Ectodermal cell (in vitro differentiated cells): ENCODE data around the gene CDC42EP4.

Experiments used
- H3K27ac ChIP-seq: 2 replicates; pipeline ENCODE4 v1.7.0; 2013; ENCODE audit warnings: mild to moderate bottlenecking, low read depth, low read length; ENCODE audit not compliant: insufficient read depth, poor library complexity, severe bottlenecking
- H3K27me3 ChIP-seq: 2 replicates; pipeline ENCODE4 v1.7.0; 2013; ENCODE audit warnings: mild to moderate bottlenecking, low read length; ENCODE audit not compliant: insufficient read depth, control insufficient read depth, poor library complexity, severe bottlenecking
- H3K36me3 ChIP-seq: one replicate; pipeline ENCODE4 v1.7.0; 2013; ENCODE audit warnings: low read length; ENCODE audit not compliant: control insufficient read depth, insufficient read depth
- H3K4me1 ChIP-seq: one replicate; pipeline ENCODE4 v1.7.0; 2013; ENCODE audit warnings: low read length; ENCODE audit not compliant: control insufficient read depth, insufficient read depth
- H3K4me3 ChIP-seq: 2 replicates; pipeline ENCODE4 v1.7.0; 2013; ENCODE audit warnings: low read depth, low read length, control low read depth; ENCODE audit not compliant: insufficient read depth
- H3K9me3 ChIP-seq: 2 replicates; pipeline ENCODE4 v1.7.0; 2013; ENCODE audit warnings: mild to moderate bottlenecking, low read length, moderate library complexity; ENCODE audit not compliant: control insufficient read depth
- WGBS, 2 experiments: methylation state at CpG; one replicate each; pipeline ENCODE4 v1.1.7; 2013; ENCODE audit warnings: missing lambda C conversion rate in 2 of 2; 5-methylcytosine and 5-hydroxymethylcytosine counted together

The CDC42EP4 gene

GRCh38 chr17:73343168-73343634, 31.4 kb upstream of the CDC42EP4 start:
- Histone ChIP-seq H3K4me1 (peaks cover 39% of the 10 kb centered on the region), H3K9me3 (no peaks in the 10 kb centered on the region), H3K27ac (peak overlapping the region; percentile 93), H3K27me3 (no peaks in the 10 kb centered on the region), H3K36me3 (peaks cover 10% of the 10 kb centered on the region), H3K4me3 (no peak overlapping the region)
- WGBS, 2 experiments = 1 to 2% methylated on average over 17 of the region's 17 CpGs

GRCh38 chr17:73342541-73343167, 30.9 kb upstream of the CDC42EP4 start:
- WGBS, 2 experiments = 9 to 11% methylated on average over 7 of the region's 7 CpGs
- Histone ChIP-seq H3K4me3 (no peak overlapping the region), H3K9me3 (no peaks in the 10 kb centered on the region), H3K36me3 (peaks cover 6% of the 10 kb centered on the region), H3K4me1 (peaks cover 43% of the 10 kb centered on the region), H3K27ac (peak overlapping the region; percentile 93), H3K27me3 (no peaks in the 10 kb centered on the region)

DNA sequence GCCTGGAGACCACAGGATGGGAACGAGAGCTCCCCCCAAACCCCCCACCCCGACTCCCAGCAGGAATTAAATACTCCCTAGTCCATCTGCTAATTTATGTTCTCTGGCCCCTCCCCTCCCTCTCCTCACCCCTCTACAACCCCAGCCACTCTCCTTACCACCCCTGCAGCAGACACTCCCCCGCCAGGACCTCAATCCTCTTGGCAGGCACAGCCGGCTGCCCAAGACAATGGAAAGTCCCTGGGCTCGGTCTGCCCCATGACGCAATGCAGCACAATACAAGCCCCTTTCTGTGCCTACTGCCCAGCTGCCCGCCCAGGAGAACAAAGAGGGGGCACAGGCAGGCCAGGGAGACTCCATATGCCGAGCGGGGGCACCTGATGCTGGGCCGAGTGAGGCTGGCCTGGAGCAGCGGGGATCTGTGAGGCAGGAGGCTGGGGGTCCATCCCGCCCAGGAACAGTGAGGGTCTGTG, 30.3 kb upstream of the CDC42EP4 start:
- Histone ChIP-seq H3K4me3 (no peak overlapping the region), H3K36me3 (peaks cover 7% of the 10 kb centered on the region), H3K27ac (peak overlapping the region; percentile 93), H3K9me3 (no peaks in the 10 kb centered on the region), H3K27me3 (no peaks in the 10 kb centered on the region), H3K4me1 (peaks cover 48% of the 10 kb centered on the region)
- WGBS, 2 experiments = 6 to 7% methylated on average over 12 of the region's 12 CpGs

GRCh38 chr17:73341350-73342049, 29.7 kb upstream of the CDC42EP4 start:
- peak overlapping the region; percentile 93 for H3K27ac ChIP-seq
- 47 to 49% methylated on average over 15 of the region's 15 CpGs for WGBS, 2 experiments
- peaks cover 48% of the 10 kb centered on the region for H3K4me1 ChIP-seq
- H3K27me3 ChIP-seq = no peaks in the 10 kb centered on the region
- no peak overlapping the region for H3K4me3 ChIP-seq
- H3K36me3 ChIP-seq = peaks cover 7% of the 10 kb centered on the region
- no peaks in the 10 kb centered on the region for H3K9me3 ChIP-seq

GRCh38 chr17:73340093-73340596, 28.3 kb upstream of the CDC42EP4 start:
- WGBS, 2 experiments = 93 to 96% methylated on average over 7 of the region's 7 CpGs
- Histone ChIP-seq H3K4me1 (peaks cover 48% of the 10 kb centered on the region), H3K27me3 (no peaks in the 10 kb centered on the region), H3K36me3 (peaks cover 7% of the 10 kb centered on the region), H3K27ac (no peak overlapping the region), H3K9me3 (no peaks in the 10 kb centered on the region), H3K4me3 (no peak overlapping the region)

- no peak overlapping the region for H3K4me3 ChIP-seq
- H3K4me1 ChIP-seq = peaks cover 37% of the 10 kb centered on the region
- H3K27ac ChIP-seq = no peak overlapping the region
- H3K27me3 ChIP-seq = no peaks in the 10 kb centered on the region
- WGBS, 2 experiments = 94 to 95% methylated on average over 22 of the region's 22 CpGs
- peaks cover 7% of the 10 kb centered on the region for H3K36me3 ChIP-seq
- no peaks in the 10 kb centered on the region for H3K9me3 ChIP-seq
Observed at GRCh38 chr17:73338566-73339197, 26.9 kb upstream of the CDC42EP4 start.

DNA sequence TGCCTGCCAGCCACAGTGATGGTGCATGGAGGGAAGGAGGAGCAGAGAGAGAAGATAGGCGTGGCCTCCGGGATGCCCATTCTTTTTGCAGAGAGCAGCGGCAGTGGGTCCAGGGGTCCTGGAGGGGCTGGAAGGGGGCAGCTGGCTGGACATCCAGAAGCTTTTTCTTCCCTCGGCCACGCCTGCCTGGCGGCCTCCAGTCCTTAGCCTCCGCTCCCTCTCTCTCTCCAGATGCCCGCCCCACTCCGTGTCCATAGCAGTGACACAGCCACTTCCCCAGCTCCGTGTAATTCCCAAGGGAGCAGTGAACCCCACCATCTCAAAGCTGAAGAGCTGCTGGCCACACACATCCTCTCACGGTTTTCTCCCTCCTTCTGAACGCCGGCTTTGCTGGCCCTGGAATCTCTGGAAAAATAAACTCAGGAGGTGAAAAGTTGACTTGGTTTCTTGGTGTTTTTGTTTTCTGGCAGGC, 26.3 kb upstream of the CDC42EP4 start:
- Histone ChIP-seq H3K27me3 (no peaks in the 10 kb centered on the region), H3K27ac (no peak overlapping the region), H3K4me1 (peaks cover 32% of the 10 kb centered on the region), H3K9me3 (no peaks in the 10 kb centered on the region), H3K4me3 (no peak overlapping the region), H3K36me3 (peaks cover 7% of the 10 kb centered on the region)
- WGBS, 2 experiments = 87 to 89% methylated on average over 13 of the region's 13 CpGs

DNA sequence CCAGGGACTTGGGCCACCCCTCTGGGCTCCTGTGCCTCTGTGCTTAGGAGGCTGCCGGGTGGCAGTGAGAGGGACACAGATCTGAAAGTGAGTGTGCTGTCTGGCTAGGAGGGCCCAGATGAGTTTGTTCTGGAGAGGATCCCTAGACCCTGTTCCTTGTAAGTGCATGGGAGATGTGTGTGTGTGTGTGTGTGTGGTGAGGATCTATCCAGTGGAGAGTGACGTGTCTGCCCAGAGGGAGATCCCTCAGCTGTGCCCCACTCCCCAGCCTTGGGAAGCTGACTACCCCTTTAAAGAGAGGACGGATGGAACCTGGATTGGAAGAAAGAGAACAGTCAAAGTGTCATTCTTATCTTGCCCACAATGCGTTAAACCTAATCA, 25.5 kb upstream of the CDC42EP4 start:
- H3K27me3 ChIP-seq = no peaks in the 10 kb centered on the region
- H3K9me3 ChIP-seq = no peaks in the 10 kb centered on the region
- WGBS, 2 experiments = 84 to 88% methylated on average over 4 of the region's 4 CpGs
- H3K4me1 ChIP-seq = peaks cover 26% of the 10 kb centered on the region
- no peak overlapping the region for H3K4me3 ChIP-seq
- H3K36me3 ChIP-seq = peaks cover 7% of the 10 kb centered on the region
- H3K27ac ChIP-seq = no peak overlapping the region

- peaks cover 19% of the 10 kb centered on the region for H3K4me1 ChIP-seq
- no peaks in the 10 kb centered on the region for H3K27me3 ChIP-seq
- 88 to 92% methylated on average over 13 of the region's 13 CpGs for WGBS, 2 experiments
- H3K27ac ChIP-seq = no peak overlapping the region
- H3K36me3 ChIP-seq = peaks cover 7% of the 10 kb centered on the region
- H3K4me3 ChIP-seq = no peak overlapping the region
- no peaks in the 10 kb centered on the region for H3K9me3 ChIP-seq
Observed at GRCh38 chr17:73336408-73337329, 24.9 kb upstream of the CDC42EP4 start.
